ENCODE measurements around the gene CTXN1.

The CTXN1 gene

GRCh38 chr19:7910321-7911161 is 15.4 kb downstream of the CTXN1 start:
- H3K27ac ChIP-seq, result no peak overlapping the region
- TF ChIP-seq CTCF (IDR thresholded peaks at IDR 0.05) (no peak), ZFX (IDR thresholded peaks at IDR 0.05; ENCODE audit: borderline replicate concordance) (no peak)

GRCh38 chr19:7909471-7910067 is 16.4 kb downstream of the CTXN1 start:
- H3K27ac ChIP-seq, result no peak overlapping the region
- TF ChIP-seq CTCF (IDR thresholded peaks at IDR 0.05) (no peak), ZFX (IDR thresholded peaks at IDR 0.05; ENCODE audit: borderline replicate concordance) (no peak)

- no peak for TF ChIP-seq ZFX (IDR thresholded peaks at IDR 0.05; ENCODE audit: borderline replicate concordance)
- TF ChIP-seq CTCF (IDR thresholded peaks at IDR 0.05), result no peak
- H3K27ac ChIP-seq, result no peak overlapping the region
These were observed 17.0 kb downstream of the CTXN1 start for GRCh38 chr19:7908742-7909461.

GRCh38 chr19:7908078-7908699 is 17.7 kb downstream of the CTXN1 start:
- TF ChIP-seq ZFX (IDR thresholded peaks at IDR 0.05; ENCODE audit: borderline replicate concordance) (no peak), CTCF (IDR thresholded peaks at IDR 0.05) (no peak)
- no peak overlapping the region for H3K27ac ChIP-seq

GRCh38 chr19:7907544-7907943 is 18.4 kb downstream of the CTXN1 start:
- no peak overlapping the region for H3K27ac ChIP-seq
- TF ChIP-seq CTCF (IDR thresholded peaks at IDR 0.05), result no peak
- no peak for TF ChIP-seq ZFX (IDR thresholded peaks at IDR 0.05; ENCODE audit: borderline replicate concordance)

GRCh38 chr19:7907122-7907521 is 18.8 kb downstream of the CTXN1 start:
- TF ChIP-seq CTCF (IDR thresholded peaks at IDR 0.05), result no peak
- no peak for TF ChIP-seq ZFX (IDR thresholded peaks at IDR 0.05; ENCODE audit: borderline replicate concordance)
- no peak overlapping the region for H3K27ac ChIP-seq
